HG03342 (cell line): Measurements from ENCODE around the gene CASK.
"Not testable (repeated sequence)": the region's sequence is repeated elsewhere in the genome, so short reads cannot be mapped to it uniquely, and the experiment has no call there.

Source experiments
- ATAC-seq: cut with Tn5 transposase; IDR thresholded peaks from one replicate; pipeline ENCODE4 v1.9.1; 2021; ENCODE audit warnings: mild to moderate bottlenecking, moderate library complexity; ENCODE audit not compliant: unreplicated experiment

CASK gene

GRCh38 chrX:41526925-41527324 is 396.4 kb downstream of the CASK start:
- ATAC-seq, result no peak

GRCh38 chrX:41526271-41526670 is 397.1 kb downstream of the CASK start:
- no peak for ATAC-seq

DNA sequence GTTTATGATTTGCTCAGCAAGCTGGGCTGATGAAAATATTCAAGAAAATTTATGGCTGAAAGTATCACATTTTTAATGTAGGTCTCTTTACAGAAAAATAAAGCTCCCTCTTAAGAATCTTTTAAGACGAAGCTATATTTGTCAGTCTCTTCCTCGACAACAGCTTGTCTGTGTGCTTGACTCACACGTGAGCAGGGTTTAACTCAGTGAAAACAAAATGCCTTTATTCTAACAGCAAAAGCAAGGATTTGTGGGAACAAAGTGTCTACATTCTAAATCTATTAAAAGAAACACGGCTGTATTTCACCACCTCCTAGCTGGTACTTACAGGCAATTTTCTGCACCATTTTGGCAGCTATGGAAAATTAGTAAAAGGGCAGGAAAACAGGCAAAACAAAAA is 400.7 kb downstream of the CASK start:
- no peak for ATAC-seq

DNA sequence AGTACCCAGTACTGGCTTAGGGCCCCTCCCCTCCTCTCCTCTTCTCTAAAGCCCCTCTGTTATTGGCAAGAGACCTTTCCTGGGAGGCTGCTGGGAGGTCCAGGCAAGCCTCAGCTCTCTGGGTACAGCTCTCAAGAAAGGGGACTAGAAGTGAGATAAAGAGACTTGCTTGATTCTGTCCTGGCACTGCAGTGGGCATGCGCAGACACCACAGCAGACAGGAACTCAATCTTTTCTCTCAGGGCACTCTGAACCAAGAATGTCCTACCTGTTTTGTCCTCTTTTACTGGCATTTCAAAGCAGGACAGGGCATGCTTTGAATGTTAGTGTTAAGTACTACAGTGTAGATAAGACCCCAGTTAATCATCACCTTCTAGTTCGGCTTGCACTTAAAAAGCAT is 401.3 kb downstream of the CASK start:
- no peak for ATAC-seq

GRCh38 chrX:41519468-41519867 is 403.9 kb downstream of the CASK start:
- ATAC-seq, result no peak

- ATAC-seq, result no peak
Observed at GRCh38 chrX:41518841-41519220, 404.5 kb downstream of the CASK start.

DNA sequence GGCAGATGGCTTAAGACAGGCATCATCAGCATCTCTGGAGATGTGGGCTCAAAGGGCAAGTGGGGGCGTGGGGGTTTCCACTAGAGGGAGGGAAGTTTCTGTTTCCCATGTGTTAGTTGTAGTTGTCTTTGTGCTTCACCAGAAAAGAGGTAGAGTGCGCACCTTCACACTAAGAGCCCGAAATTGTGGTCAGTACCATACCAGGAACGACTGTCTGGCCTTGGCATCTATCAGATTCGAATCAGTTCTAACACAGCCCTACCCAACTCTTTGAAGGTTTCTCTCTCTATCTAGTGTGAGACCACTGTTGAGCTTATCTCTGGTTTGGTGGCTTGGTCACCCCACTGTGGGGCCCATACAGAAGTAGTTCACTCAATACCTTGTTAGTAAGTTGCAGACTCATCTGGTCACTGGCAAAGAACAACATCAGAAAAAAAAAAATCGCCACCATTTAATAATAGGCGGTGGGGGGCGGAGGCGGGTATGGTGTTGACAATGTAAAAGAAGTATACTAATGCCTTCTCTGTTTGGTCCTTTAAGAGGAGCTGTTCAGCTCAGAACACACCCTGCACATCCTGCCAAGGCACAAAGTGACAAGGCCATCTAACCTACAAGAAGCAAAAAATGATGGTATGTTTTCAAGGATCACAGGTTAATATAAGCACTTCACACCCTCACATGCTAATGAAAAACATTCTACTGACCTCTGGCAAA is 405.1 kb downstream of the CASK start:
- no peak for ATAC-seq

DNA sequence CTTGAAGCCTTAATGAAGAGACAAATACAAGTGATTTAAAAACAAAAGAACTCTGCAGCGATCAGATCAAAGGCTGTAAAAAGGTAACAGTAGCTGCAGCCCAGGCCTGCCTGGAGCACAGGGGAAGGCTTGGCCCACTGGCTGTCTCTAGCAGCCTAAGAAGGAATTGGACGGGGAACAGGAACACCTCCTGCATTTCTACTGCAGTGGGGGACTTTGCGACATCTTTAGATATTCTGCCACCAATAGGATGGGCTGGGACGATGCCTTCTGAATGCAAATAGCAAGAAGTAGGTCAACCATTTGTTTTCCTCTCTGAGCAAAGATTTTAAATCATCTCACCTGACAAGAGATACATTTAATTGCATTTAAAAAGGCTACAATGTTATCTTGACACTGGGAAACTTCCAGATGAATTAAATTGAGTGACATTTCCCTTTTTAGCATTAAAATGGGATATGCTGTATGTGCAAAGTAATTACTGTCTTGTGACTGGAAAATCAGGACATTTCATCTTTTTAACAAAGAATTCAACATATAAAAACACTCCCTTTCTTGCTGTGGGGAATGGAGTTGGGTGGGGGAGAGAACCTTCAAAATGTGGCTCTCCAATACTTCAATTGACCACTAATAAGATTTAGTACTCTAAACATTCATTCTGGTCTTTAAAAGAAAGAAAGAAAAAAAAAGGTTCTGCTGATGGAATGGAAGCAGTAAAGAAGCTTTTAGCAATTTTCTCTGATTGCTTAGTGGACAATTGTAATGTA is 406.2 kb downstream of the CASK start:
- no peak for ATAC-seq

- ATAC-seq, result no peak
Observed at GRCh38 chrX:41516456-41516855, 406.9 kb downstream of the CASK start.

DNA sequence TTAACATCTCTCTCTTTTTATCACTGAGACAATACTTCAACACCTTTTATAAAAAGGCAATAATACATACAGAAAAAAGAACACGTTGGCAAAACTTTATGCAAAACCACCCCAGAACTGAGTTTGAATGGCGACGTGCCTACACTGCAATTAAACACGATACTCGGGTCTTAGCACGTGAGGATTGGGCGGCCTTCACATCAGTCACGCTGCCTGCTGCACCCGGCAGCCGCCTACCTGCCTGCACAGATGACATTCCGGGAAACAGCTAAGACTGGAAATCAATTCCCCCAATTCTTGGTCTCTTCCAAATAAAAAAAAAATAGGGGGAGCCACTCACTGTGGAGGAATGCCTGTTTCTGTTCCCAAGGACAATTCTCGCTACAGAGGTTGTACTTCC is 408.0 kb downstream of the CASK start:
- no peak for ATAC-seq

GRCh38 chrX:41514179-41514578 is 409.2 kb downstream of the CASK start:
- ATAC-seq, result no peak

- not testable (repeated sequence) for ATAC-seq
Observed at GRCh38 chrX:41512853-41513252, 410.5 kb downstream of the CASK start.

GRCh38 chrX:41512394-41512793 is 411.0 kb downstream of the CASK start:
- ATAC-seq, result no peak

DNA sequence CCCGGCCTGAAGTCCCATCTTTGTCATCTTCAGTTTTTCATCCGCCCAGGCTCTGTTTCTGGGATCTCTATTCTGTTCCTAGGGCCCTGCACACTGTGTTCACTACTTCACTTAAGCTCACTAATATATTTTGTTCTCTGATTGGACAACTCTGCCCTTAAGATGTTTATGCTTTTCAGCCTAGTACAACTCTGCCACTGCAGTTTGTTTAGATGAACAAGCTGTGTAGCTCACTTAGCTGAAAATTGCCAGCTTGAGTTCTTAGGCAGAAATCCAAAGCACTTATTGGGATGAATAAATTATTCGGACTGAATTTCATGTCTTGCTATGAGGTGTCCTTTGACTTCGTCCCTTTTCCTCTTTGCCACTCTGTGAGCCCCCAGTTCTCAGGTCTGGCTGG is 415.4 kb downstream of the CASK start:
- ATAC-seq, result no peak

DNA sequence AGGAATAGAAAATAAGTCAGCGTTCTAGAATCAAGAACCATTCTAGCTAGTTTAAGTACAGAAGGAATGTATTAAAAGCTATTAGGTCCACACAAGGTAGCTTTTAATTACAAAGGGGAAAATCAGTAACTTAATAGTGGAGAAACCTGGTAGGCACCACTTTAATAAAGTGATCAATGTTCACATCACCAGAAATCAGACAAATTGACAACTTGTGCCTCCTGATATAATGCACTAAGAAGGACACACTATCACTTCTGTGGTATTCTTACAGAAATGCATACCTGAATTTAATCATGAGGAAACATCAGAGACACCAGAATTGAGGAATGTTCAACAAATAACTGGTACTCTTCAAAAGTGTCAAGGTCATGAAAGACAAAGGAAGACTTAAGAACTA is 421.4 kb downstream of the CASK start:
- ATAC-seq, result no peak

DNA sequence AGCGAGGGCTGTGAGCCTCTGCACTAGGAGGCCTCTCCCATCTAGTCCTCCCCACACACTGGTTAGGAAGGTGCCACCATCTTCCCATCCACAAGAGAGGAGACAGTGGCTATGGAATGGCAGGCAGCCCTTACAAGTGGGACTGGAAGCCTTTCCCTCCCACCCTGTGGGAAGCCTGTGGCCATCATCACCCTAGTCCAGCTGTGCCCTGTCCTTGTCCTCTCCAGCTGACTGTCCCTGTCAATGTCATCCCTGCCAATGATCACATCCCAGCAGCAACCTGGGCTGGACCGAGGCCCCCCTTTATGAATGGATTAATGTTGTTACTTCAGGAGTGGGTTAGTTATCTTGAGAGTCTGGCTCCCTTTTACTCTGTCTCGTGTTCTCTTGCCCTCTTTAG is 423.4 kb downstream of the CASK start:
- ATAC-seq, result no peak

DNA sequence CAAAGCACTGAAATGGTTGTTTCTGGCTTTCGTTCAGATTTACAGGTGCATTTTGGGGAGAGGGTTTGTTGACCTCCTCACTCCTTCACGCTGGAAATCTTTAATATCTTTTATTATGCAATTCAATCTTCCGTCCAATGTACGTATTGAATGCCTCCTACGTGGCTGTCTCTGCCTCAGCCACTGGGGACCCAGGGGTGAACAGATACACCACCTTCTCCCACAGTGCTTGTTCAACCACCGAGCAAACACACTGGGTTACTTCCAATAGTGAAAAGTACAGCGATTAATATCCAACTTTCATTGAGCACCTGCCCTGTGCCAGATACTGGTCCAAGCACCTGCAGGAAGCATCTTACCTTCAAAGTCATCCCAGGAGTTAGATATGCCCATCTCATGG is 424.2 kb downstream of the CASK start:
- ATAC-seq, result no peak

GRCh38 chrX:41491267-41492004 is 431.9 kb downstream of the CASK start:
- no peak for ATAC-seq

GRCh38 chrX:41490446-41490845 is 432.9 kb downstream of the CASK start:
- no peak for ATAC-seq

DNA sequence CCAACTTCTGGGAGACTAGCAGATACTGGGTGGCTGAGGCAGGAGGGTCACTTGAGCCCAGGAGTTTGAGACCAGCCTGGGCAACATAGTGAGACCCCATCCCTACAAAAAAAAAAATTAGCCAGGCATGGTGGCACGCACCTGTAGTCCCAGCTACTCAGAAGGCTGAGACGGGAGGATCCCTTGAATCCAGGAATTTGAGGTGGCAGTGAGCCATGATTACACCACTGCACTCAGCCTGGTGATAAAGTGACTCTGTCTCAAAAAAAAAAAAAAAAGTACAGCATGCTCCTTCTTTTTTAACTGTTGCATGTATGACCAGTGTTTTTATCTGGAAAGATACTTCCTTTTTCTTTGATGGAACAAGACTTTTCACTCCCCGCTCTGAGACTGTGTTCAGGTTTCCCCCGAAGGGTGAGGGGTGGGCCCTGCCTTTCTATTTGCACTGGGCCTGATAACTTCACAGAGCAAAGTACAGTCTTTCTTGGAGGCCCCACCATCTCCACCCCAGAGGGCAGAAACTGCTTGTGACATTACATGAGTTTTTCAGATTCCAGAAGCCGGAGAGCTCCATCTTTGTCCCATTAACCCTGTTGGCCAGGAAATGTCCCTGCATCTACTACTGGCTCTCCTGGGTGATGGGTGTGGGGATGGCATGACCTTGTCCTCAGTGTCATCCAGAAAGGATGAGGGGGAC is 441.1 kb downstream of the CASK start:
- ATAC-seq, result no peak
